ENCODE measurements around the gene PGAM2.

GRCh38 chr7:44061645-44062179 is 3.7 kb downstream of the PGAM2 start:
- TF ChIP-seq REST (IDR thresholded peaks at IDR 0.05; ENCODE audit: insufficient read depth in 1 of 2, low read depth in 2 of 2, low read length in 2 of 2) = no peak
- TF ChIP-seq SIN3A (IDR thresholded peaks at IDR 0.05; ENCODE audit: borderline replicate concordance, insufficient read depth, low read length) = no peak
- no peak for TF ChIP-seq POLR2AphosphoS5 (IDR thresholded peaks at IDR 0.05; ENCODE audit: low read depth, low read length)

Data from PFSK-1 (cell line).